Midbrain (tissue), 1 donor: ENCODE results near the gene LYPD3.
A peak's percentile ranks its signal among the peaks of the same experiment; 100 is the strongest.
"Not testable (repeated sequence)": the region's sequence is repeated elsewhere in the genome, so short reads cannot be mapped to it uniquely, and the experiment has no call there.

ENCODE experiments used
- DNase-seq: peaks from one replicate; lab custom pipeline; 2025; lab: John Stamatoyannopoulos, UW

Gene LYPD3

GRCh38 chr19:43465468-43466120 is at the start of gene LYPD3:
TSS of gene LYPD3 (minus strand) at chr19:43465608. CDS start at chr19:43465571, 37 bp downstream.
- DNase-seq: no peak

- not testable (repeated sequence) for DNase-seq
Observed at GRCh38 chr19:43512399-43512798, 47.0 kb upstream of the LYPD3 start.

GRCh38 chr19:43511324-43511723 is 45.9 kb upstream of the LYPD3 start:
- no peak for DNase-seq

- DNase-seq: no peak
Observed at GRCh38 chr19:43510713-43511112, 45.3 kb upstream of the LYPD3 start.

GRCh38 chr19:43507880-43508279 is 42.5 kb upstream of the LYPD3 start:
- no peak for DNase-seq

- no peak for DNase-seq
Observed at GRCh38 chr19:43506629-43507028, 41.2 kb upstream of the LYPD3 start.

- DNase-seq: no peak
Observed at GRCh38 chr19:43505941-43506340, 40.5 kb upstream of the LYPD3 start.

GRCh38 chr19:43505186-43505456 is 39.7 kb upstream of the LYPD3 start:
- no peak for DNase-seq

GRCh38 chr19:43504426-43505185 is 39.2 kb upstream of the LYPD3 start, which contains the start of gene PHLDB3:
TSS of gene PHLDB3 (minus strand) at chr19:43504746. CDS start at chr19:43504118, 628 bp downstream.
- no peak for DNase-seq

- peak; percentile 94 for DNase-seq
Observed at GRCh38 chr19:43503501-43504425, 38.4 kb upstream of the LYPD3 start.

GRCh38 chr19:43502419-43502976 is 37.1 kb upstream of the LYPD3 start:
- no peak for DNase-seq

GRCh38 chr19:43501661-43502418 is 36.4 kb upstream of the LYPD3 start:
- no peak for DNase-seq

- no peak for DNase-seq
Observed at GRCh38 chr19:43499042-43499441, 33.6 kb upstream of the LYPD3 start.

- DNase-seq: no peak
Observed at GRCh38 chr19:43498233-43498842, 32.9 kb upstream of the LYPD3 start.

- no peak for DNase-seq
Observed at GRCh38 chr19:43496960-43497359, 31.6 kb upstream of the LYPD3 start.

GRCh38 chr19:43495082-43495481 is 29.7 kb upstream of the LYPD3 start:
- no peak for DNase-seq

GRCh38 chr19:43490759-43491158 is 25.4 kb upstream of the LYPD3 start:
- no peak for DNase-seq

GRCh38 chr19:43489979-43490599 is 24.7 kb upstream of the LYPD3 start:
- no peak for DNase-seq

GRCh38 chr19:43489310-43489709 is 23.9 kb upstream of the LYPD3 start:
- DNase-seq: no peak

GRCh38 chr19:43488179-43488578 is 22.8 kb upstream of the LYPD3 start:
- DNase-seq: no peak

GRCh38 chr19:43486412-43486811 is 21.0 kb upstream of the LYPD3 start:
- DNase-seq: no peak
